ENCODE measurements around the gene HNMT.

GRCh38 chr2:138030459-138030858, 66.2 kb downstream of the HNMT start:
- no peak for TF ChIP-seq CTCF (IDR thresholded peaks at IDR 0.05)
- TF ChIP-seq EP300 (IDR thresholded peaks at IDR 0.05): no peak
- TF ChIP-seq POLR2A (IDR thresholded peaks at IDR 0.05): no peak

All from gastroesophageal sphincter (tissue), 3 donors.